NCI-H2171 treated with DMSO at 0.1 percent for 48 hours (cell line): Measurements from ENCODE around the gene RNASEH2C.
"Not testable (repeated sequence)": the region's sequence is repeated elsewhere in the genome, so short reads cannot be mapped to it uniquely, and the experiment has no call there.

Experiments used
- DNase-seq: peaks from one replicate; lab custom pipeline; 2025; lab: John Stamatoyannopoulos, UW

RNASEH2C gene

DNA sequence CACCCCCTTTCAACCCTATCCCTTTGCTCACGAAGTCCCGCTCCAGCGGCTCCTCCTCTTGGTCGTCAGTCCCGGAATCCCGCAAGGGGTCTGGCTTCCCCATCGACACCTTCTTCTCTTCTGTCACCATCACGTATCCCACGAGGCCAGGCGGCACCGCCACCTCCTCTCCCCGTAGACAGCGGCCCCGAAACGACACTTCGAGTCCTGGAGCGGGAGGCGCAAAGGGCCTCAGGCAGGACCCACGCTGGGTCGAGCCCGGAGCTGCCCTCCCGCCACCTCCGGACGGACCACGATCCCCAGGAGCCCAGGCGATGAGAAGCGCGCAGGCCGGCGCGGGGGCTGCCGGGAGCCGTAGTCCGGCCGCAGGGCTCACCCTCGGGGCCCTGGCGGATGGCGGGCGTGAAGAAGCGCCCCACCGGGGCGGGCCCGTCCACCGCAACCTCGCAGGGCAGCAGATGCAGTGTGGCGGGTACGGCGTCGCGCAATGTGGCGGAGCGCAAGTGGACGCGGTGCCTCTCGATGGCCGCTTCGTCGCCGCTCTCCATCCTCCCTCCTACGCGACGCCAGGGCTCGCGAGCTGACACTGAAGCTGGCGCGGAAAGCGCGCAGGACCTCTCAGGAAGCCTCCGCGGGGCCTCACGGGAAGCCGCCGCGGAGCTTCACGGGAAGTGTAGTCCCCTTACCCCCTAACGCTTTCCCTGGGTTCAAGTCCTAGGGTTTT is at the start of gene RNASEH2C:
Gene RNASEH2C (minus strand): TSS at position 588 of the 724 bp plus-strand sequence. CDS start 40 bp downstream, at position 548.
- DNase-seq = peak; percentile 79

DNA sequence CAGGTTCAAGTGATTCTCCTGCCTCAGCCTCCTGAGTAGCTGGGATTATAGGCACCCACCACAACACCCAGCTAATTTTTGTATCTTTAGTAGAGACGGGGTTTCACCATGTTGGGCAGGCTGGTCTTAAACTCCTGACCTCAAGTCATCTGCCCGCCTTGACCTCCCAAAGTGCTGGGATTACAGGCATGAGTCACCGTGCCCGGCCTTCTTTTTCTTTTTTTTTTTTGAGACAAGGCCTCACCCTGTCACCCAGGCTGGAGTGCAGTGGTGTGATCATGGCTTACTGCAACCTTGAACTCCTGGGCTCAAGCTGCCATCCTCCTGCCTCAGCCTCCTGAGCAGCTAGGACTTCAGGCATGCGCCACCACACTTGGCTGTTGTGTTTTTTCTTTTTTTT is 47.2 kb upstream of the RNASEH2C start:
- not testable (repeated sequence) for DNase-seq

DNA sequence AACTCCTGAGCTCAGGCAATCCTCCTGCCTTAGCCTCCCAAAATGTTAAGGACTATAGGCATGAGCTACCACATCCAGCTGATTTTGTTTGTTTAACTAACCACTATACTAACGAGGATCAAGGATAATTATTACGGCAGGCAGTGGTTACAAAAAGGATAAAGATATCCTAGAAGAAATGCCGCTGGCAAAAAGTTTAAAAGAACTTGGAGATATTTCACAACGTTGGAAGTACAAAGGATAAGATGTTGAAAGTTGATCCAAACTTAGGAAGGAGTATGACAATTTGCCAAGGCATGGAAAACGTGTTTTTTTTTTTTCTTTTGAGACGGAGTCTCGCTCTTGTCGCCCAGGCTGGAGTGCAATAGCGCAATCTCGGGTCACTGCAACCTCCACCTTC is 46.8 kb upstream of the RNASEH2C start:
- no peak for DNase-seq

DNA sequence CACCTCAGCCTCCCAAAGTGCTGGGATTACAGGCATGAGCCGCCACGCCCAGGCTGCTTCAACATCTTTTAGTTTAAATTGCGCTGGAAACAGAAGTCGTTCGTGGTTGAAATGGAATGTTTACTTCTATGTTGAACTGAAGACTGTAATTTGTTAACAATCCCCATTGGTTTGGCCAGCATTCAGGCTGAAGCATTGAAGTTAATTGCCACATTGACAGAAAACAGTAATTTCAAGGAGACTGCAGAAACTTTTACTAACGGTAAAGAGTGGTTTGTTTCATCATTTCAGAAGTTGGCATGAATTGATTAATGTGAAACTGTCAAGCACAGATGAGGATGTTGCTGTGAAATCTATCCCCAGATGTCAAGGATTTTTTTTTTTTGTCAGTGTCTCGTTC is 45.9 kb upstream of the RNASEH2C start:
- peak; percentile 30 for DNase-seq

DNA sequence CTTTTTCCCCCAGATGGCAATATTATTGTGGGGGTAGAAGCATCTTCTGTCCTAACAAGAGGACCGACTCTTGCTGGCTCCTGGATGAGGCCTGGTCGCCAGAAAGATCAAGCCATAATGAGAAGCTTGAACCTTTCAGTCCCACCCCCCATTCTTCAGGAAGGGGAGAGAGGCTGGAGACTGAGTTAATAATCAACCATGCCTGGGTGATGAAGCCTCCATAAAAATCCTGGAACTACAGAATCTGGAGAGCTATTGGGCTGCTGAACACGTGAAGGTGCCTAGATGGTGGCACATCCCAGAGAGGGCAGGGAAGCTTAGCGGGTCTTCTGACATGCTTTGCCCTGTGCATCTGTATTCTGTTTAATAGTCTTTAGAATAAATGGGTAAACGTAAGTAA is 43.8 kb upstream of the RNASEH2C start:
- no peak for DNase-seq

DNA sequence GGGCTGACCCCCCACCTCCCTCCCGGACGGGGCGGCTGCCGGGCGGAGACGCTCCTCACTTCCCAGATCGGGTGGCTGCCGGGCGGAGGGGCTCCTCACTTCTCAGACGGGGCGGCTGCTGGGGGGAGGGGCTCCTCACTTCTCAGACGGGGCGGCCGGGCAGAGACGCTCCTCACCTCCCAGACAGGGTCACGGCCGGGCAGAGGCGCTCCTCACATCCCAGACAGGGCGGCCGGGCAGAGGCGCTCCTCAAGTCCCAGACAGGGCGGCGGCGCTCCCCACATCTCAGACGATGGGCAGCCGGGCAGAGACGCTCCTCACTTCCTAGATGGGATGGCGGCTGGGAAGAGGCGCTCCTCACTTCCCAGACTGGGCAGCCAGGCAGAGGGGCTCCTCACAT is 42.2 kb upstream of the RNASEH2C start:
- not testable (repeated sequence) for DNase-seq

DNA sequence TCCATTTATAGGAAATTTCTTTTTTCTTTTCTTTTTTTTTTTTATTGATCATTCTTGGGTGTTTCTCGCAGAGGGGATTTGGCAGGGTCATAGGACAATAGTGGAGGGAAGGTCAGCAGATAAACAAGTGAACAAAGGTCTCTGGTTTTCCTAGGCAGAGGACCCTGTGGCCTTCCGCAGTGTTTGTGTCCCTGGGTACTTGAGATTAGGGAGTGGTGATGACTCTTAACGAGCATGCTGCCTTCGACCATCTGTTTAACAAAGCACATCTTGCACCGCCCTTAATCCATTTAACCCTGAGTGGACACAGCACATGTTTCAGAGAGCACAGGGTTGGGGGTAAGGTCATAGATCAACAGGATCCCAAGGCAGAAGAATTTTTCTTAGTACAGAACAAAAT is 41.6 kb upstream of the RNASEH2C start:
- not testable (repeated sequence) for DNase-seq

DNA sequence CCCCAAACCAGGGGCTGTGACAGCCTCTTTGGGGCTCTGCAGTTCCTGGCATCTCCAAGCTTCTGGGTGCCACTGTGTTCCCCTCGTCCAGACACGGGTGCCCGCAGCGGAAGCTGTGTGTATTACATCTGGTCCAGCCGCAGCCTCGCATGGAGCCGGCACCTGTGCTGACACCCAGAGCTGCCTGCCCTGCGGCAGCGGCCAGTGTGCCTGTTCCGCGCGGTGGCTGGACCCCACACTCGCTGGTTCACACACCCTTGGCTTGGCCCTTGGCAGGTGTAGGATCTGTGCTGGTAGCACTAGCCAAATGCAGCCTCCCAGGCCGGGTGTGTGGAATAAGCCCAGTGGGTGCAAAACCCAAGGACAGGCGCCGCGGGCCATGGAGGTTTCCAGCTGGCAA is 24.5 kb upstream of the RNASEH2C start:
- no peak for DNase-seq

DNA sequence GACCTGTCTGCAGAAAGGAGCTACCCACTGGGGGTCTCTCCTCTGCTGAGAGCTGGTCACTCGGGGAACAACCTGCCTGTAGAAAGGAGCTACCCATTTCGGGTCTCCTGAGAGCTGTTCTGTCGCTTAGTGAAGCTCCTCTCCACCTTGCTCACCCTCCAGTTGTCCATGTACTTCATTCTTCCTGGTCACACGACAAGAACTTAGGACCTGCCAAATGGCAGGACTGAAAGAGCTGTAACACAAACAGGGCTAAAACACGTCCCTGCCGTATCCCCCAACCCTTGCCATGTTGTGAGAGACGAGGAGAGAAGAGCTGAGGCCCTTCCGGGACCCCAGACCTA is 24.1 kb upstream of the RNASEH2C start:
- no peak for DNase-seq

DNA sequence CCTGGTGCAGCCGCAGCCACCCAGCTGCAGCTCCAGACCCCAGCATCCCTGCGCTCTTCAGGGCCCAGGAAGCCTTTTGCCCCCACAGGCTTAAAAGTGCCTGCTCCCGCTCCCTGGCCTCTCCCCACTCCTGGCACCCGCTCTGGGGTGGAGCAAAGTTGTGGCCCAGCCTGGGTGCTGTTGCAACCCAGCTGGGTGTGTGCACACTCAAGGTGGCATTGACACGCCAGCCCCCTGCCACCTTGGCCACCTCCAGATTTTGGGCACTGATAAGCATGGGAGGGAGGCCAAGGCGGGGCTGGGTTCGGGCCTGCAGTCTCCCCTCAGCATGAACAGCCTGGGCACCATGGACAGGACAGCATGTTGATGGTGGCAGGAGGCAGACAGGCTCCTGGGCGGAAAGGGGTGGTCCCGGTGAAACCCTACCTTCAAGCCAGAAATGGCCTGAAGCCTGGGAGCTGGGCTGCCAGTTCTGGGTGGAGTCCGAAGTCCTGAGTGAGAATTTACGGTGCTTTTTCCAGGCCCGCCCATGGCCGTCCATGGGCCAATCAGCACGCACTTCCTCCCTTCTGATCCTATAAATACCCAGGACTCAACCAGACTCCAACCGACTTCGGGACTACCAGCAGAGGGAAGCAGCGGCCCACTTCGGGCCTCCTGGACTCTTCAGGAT is 23.6 kb upstream of the RNASEH2C start:
- DNase-seq = no peak

DNA sequence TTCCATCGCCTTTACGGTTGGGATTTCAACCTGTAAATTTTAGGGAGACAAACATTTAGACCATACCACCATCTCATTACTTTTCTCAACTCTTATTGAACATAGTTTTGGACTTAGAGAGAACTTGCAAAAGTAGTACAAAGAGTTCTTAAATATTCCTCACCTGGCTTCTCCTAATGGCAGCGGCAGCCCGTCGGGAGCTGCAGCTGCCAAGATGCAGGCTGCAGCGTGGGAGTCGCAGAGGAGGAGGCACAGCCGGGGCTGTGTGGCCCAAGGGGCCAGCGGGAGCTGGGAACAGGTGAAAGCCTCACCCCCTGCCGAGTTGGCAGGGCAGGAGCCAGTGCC is 23.1 kb upstream of the RNASEH2C start:
- DNase-seq = no peak

DNA sequence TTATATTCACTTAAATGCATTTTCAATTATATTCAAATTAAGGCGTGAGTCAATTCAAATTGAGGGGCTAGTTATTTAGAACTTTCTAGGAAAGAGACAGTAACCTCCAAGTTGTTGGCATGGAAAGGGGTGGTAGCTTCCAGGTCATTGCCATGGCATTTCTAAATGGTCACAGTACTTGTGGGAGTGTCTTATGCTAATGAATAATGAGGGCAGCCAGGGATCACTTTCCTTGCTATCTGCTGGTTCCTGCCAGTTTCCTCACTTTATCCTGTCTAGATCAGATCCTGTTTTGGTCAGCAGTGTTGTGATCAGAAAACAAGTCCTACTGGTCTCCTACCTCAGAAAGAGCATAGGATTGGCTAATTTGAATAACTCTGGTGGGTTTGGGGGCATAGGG is 21.8 kb upstream of the RNASEH2C start:
- DNase-seq = no peak

DNA sequence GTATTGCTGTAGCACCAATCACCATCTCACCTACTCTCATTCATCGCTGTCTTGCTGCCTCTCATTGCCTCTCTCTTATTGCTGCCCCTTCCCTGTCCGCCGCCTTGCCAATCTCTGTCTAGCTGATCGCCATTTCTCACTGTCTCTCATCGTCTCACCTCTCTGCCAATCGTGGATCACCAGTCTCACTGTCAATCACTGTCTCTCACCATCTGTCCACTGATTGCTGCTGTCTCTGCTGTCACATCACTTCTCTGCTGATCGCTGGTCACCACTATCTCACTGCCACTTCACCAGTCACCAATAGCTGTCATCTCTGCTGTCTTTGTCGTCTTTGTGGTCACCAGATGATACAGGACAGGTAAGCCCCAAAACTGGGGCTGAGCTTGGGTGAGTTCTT is 20.6 kb upstream of the RNASEH2C start:
- no peak for DNase-seq

DNA sequence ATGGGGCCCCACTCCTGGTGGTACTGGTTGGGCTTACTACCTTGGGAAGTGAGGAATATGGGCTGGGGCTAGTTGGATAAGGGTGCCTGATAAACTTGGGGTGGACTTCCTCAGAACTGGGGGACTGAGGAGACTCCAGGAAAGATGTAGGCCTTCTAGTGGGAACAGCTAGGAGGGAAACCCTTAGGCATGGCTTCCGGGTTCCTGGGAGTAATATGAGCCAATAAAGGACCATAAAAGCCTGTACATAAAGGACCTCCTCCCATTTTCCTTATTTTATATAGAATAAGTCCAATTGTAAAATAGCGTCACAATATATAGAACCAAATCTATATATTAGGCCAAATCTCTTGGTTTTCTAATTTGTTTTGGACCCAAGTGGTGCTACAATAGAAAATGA is 18.4 kb upstream of the RNASEH2C start:
- no peak for DNase-seq

DNA sequence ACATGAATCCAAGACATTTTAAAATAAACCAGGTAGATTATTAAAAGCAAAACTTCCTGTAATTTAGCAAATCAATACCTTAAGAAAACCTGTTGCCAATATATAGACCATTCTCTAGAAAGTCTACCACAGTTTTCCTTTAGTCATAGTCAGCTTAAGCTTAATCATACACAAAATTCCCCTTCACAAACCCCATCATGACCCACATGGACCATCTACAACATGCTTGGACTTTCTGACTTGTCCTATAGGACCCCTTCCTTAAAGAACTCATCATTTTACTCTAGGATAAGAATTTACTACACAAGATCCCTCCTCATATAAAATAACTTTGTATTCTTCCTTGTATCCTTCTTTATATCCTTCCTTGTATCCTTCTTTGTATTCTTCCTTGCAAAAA is 16.2 kb upstream of the RNASEH2C start:
- no peak for DNase-seq

DNA sequence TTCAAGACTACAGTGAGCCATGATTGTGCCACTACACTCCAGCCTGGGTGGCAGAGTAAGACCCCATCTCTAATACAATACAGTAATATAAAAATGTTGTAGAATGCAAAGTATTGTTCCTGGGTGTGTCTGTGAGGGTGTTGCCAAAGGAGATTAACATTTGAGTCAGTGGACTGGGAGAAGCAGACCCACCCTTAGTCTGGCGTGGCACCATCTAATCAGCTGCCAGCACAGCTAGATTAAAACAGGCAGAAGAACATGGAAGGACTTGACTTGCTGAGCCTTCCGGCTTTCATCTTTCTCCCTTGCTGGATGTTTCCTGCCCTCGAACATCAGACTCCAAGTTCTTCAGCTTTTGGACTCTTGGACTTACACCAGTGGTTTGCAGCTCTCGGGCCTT is 14.5 kb upstream of the RNASEH2C start:
- DNase-seq = not testable (repeated sequence)

DNA sequence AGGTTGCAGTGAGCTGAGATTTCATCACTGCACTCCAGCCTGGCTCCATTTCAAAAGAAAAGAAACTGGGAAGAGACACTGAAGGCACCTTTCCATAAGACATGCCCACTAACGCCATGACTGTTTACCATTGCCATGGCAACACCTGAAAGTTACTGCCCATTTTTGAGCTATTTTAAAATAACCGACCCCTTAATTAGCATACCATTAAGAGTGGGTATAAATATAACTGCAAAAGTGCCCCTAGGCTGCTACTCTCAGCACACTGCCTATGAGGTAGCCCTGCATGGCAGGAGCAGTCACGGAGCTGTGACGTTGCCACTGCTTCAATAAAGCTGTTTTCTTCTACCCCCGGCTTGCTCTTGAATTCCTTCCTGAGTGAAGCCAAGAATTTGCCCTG is 9.9 kb upstream of the RNASEH2C start:
- no peak for DNase-seq

DNA sequence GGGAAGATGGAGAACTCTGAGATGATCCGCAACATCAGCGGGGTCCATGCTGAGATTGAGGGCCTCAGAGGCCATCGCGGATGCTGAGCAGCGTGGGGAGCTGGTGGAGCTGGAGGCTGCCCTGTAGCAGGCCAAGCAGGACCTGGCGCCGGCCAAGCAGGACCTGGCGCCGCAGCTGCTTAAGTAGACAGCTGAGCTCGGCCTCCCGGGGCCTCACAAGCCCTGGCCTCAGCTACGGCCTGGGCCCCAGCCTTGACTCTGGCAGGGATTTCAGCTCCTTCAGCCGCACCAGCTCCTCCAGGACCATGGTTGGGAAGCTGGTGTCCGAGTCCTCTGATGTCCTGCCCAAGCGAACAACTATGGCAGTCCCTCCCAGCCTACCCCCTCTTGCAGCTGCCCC is 7.3 kb upstream of the RNASEH2C start:
- no peak for DNase-seq

DNA sequence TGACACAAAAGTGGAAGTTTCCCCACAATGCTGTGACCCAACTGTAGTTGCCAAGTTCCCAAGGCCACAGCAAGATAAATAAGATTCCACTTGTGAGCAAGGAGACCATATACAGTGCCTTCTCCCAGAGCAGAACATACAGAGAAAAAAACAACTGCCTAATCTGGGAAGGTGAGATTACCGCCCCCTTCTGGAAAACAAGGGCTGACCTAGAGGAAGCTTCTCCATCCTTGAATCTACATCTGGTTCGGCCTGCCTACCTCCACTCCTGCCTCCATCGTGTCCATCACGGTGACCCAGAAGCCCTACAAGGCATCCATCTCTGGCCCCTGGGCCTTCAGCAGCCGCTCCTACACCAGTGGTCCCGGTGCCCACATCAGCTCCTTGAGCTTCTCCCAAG is 6.1 kb upstream of the RNASEH2C start:
- DNase-seq = no peak

DNA sequence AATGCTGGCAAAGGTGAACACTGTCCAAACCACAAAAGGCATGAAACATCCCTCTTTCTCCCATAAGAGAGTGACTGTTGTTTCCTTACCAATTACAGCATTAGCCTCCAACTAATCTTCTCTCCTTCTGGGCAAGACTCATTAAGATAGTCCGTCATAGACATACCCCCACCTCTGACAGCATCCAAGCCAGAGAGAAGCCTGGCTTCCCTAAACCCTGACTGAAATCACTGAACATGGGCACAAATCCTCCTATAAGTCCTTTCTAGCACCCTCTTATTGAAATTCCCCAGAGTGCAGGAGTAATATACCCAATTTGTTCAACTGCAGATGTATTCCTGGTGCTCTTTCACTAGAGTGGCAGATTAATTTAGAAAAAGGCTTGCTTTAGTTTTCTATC is 1.7 kb upstream of the RNASEH2C start:
- DNase-seq = no peak

DNA sequence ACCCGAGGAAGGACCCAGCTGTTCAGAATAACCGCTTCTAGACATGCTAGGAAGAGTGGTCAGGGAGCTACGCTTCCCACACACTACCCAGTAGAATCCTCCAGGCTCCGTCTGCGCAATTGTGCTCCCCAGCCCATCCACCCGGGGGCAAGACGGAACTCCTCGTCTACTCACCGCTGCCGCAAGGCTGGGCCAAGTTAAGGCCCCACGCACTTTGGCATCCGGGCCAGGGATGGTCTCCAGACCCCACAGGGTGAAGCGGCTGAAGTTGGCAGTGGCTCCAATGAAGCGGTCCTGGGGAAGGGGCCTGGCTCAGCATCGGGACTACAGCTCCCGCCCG is 757 bp downstream of the RNASEH2C start:
- no peak for DNase-seq

DNA sequence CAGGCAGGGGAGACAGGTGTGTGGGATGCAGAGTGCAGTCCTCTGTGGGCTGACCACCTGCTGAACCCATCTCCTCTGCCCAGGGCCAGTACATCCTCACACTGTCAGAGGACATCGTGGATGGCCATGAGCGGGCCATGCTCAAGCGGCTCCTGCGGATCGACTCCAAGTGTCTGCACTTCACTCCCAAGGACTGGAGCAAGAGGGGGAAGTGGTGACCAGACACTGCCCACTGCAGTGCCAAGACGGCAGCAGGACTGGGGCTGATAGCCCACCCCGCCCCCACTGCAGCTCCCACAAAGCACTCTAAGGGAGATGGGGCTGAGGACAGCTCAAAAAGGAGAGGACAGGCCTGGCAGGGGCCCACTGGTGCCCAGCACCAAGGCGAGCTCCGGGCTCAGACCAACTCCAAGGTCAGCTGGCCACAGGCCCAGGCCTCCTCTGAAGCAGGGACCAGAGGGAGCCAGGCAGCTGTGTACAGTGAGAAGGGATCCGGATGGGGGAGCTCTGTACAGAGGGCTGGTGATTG is 1.6 kb downstream of the RNASEH2C start:
- no peak for DNase-seq

DNA sequence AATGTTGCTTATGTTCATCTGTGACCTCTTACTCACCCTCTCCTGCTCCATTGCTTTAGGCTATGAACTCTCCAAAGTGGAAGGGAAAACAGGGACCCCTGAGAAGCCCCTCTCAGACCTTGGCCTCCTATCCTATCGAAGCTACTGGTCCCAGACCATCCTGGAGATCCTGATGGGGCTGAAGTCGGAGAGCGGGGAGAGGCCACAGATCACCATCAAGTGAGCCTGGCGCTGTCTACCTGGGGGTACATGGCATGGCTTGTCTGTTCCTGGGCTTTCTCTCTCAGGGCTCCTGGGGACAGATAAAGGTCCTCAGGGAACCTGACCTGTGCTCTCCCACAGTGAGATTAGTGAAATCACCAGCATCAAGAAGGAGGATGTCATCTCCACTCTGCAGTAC is 2.1 kb downstream of the RNASEH2C start:
- no peak for DNase-seq

DNA sequence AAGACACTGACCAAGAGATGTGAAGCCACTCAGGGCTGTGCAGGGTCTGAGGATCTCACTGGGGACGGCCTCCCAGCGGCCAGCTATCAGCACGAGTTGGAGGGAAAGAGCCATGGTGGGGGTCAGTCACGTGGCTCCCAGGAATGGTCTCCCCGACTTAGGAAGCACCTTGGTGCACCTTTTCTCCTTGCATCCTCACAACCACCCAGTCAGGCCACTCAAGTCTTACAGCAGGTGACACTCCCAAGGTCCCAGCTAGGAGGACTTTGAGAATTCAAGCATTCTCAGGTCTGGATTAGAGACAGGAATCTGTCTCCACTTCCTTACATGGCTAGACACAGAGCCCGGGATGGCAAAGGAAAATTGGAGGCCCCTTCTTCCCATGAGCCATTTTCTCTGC is 2.7 kb downstream of the RNASEH2C start:
- DNase-seq = no peak
